AG04449 (cell line): ENCODE measurements around the gene UNC13D.

Source experiments
- CTCF ChIA-PET: fragments of 350-600 bp; formaldehyde crosslinking; extraction: SDS; loops from one replicate; lab custom pipeline; 2021; ENCODE audit warnings: antibody characterized with exemption; lab: Yijun Ruan, JAX
- POLR2A ChIA-PET: fragments of 400-600, 350-600 bp; formaldehyde crosslinking; extraction: SDS; loops from one replicate; lab custom pipeline; 2020; ENCODE audit warnings: antibody characterized with exemption, inconsistent platforms; lab: Yijun Ruan, JAX
- DNase-seq: peaks from one replicate; pipeline ENCODE4 v3.0.0-alpha.2; 2010; ENCODE audit warnings: low read depth, low spot score
- H3K4me3 ChIP-seq: 2 replicates; pipeline ENCODE4 v1.5.1; 2011; ENCODE audit warnings: low read depth, mild to moderate bottlenecking, control low read depth, low read length
- TF ChIP-seq, protein P1 (sequence below): IDR thresholded peaks from one replicate; pipeline ENCODE4 v1.5.1; 2011; ENCODE audit warnings: mild to moderate bottlenecking, moderate library complexity, low read length, control low read depth, inconsistent platforms; ENCODE audit not compliant: insufficient read depth; ENCODE audit errors: missing control alignments

UNC13D gene

GRCh38 chr17:75843577-75844529 lies at the start of gene UNC13D:
Gene UNC13D (minus strand): TSS chr17:75844404. CDS start chr17:75844337, 67 bp downstream.
- POLR2A ChIA-PET, result no interaction called here
- CTCF ChIA-PET, result interaction anchor here (1.2 to 6.3 kb wide), 8 partner anchors 8 to 52 kb away, joined by 3 to 52 read pairs (median 12); partner anchors contain the start of genes TRIM65 and WBP2

GRCh38 chr17:75893305-75894048 lies 49.3 kb upstream of the UNC13D start:
- CTCF ChIA-PET, result interaction anchor here (1.0 to 6.5 kb wide), 6 partner anchors 11 to 260 kb away, joined by 3 to 32 read pairs (median 4); partner anchors contain the start of genes GALK1, MRPL38, SMIM5 and TRIM47
- H3K4me3 ChIP-seq, result no peak overlapping the region
- DNase-seq, result no peak
- TF ChIP-seq, protein P1, sequence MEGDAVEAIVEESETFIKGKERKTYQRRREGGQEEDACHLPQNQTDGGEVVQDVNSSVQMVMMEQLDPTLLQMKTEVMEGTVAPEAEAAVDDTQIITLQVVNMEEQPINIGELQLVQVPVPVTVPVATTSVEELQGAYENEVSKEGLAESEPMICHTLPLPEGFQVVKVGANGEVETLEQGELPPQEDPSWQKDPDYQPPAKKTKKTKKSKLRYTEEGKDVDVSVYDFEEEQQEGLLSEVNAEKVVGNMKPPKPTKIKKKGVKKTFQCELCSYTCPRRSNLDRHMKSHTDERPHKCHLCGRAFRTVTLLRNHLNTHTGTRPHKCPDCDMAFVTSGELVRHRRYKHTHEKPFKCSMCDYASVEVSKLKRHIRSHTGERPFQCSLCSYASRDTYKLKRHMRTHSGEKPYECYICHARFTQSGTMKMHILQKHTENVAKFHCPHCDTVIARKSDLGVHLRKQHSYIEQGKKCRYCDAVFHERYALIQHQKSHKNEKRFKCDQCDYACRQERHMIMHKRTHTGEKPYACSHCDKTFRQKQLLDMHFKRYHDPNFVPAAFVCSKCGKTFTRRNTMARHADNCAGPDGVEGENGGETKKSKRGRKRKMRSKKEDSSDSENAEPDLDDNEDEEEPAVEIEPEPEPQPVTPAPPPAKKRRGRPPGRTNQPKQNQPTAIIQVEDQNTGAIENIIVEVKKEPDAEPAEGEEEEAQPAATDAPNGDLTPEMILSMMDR, result no peak
- POLR2A ChIA-PET, result interaction anchor here (1.0 kb wide), 1 partner anchor 115 kb away, joined by 3 read pairs; no protein-coding TSS in a partner anchor

More at GRCh38 chr17:75843577-75844529, at the start of gene UNC13D:
- TF ChIP-seq, protein P1, result no peak
- H3K4me3 ChIP-seq, result no peak within 1 kb of the TSS
- DNase-seq, result no peak

GRCh38 chr17:75892556-75893224 lies 48.5 kb upstream of the UNC13D start:
- TF ChIP-seq, protein P1, result no peak
- ChIA-PET POLR2A (interaction anchor here (1.0 kb wide), 1 partner anchor 114 kb away, joined by 3 read pairs; no protein-coding TSS in a partner anchor), CTCF (interaction anchor here (0.8 to 6.5 kb wide), 5 partner anchors 12 to 259 kb away, joined by 3 to 32 read pairs (median 4); partner anchors contain the start of genes MRPL38, SMIM5 and TRIM47)
- no peak overlapping the region for H3K4me3 ChIP-seq
- DNase-seq, result no peak

DNA sequence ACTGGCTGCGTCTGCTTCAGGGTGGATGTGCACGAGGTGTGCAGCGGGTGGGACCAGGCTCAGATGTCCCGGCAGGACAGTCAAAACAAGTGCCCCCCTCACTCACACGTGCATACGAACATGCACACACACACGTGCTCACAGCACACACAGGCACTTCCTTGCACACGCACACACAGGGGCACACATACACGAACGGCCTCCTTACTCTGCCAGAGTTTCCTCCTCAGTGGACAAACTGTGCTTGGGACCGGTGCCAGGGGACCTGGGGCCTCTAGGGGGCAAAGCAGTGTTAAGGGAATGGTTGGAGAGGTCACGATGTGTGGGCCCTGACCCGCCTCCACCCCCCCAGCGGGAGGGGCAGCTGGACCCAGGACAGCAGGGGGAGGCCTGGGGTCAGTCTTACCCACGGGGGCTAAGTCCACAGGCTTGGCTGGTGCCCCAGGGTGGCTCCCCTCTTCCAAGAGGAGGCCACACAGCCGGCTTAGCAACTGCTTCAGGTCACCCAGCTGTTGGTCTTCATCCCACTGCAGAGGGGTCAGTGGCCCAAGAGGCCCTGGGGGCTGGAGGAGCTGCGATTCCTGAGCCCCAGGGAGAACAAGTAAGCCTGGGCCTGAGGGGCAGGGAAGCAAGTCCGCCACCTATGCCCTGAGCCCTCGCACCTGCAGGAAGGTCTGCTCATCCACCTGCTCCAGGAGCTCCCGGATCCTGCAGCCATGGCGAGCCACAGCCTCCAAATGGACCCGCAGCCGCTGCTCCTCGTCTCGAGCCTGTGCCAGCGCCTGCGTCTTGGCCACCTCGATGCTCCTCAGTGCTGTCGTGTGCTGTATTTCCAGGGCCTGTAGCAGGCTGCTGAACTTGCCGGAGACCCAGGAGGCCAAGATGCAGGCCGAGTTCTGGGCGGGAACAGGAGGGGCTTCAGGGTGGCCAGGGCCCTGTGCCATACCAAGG lies 47.7 kb upstream of the UNC13D start:
- POLR2A ChIA-PET, result no interaction called here

More for the DNA sequence above, 47.7 kb upstream of the UNC13D start:
- H3K4me3 ChIP-seq, result no peak overlapping the region
- no peak for DNase-seq
- TF ChIP-seq, protein P1, result no peak
- CTCF ChIA-PET, result interaction anchor here (0.8 to 6.5 kb wide), 2 partner anchors 13 kb away, joined by 4 to 32 read pairs; partner anchors contain the start of genes MRPL38 and TRIM47
